Measurements from ENCODE around the gene TNFAIP8L3.
"Not testable (repeated sequence)": the region's sequence is repeated elsewhere in the genome, so short reads cannot be mapped to it uniquely, and the experiment has no call there.

Gene TNFAIP8L3

GRCh38 chr15:51060030-51060673 is 34.6 kb downstream of the TNFAIP8L3 start:
- DNase-seq (ENCODE audit: low spot score) = no peak

- no peak for DNase-seq (ENCODE audit: low spot score)
These were observed 40.2 kb downstream of the TNFAIP8L3 start for GRCh38 chr15:51054535-51054934.

GRCh38 chr15:51053571-51053970 is 41.1 kb downstream of the TNFAIP8L3 start:
- DNase-seq (ENCODE audit: low spot score) = no peak

GRCh38 chr15:51051776-51052175 is 42.9 kb downstream of the TNFAIP8L3 start:
- no peak for DNase-seq (ENCODE audit: low spot score)

- DNase-seq (ENCODE audit: low spot score) = no peak
These were observed 45.6 kb downstream of the TNFAIP8L3 start for GRCh38 chr15:51049081-51049480.

- no peak for DNase-seq (ENCODE audit: low spot score)
These were observed 46.4 kb downstream of the TNFAIP8L3 start for GRCh38 chr15:51048308-51048707.

- no peak for DNase-seq (ENCODE audit: low spot score)
These were observed 47.8 kb downstream of the TNFAIP8L3 start for GRCh38 chr15:51046799-51047449.

- no peak for DNase-seq (ENCODE audit: low spot score)
These were observed 48.7 kb downstream of the TNFAIP8L3 start for GRCh38 chr15:51046016-51046415.

GRCh38 chr15:51044037-51044727 is 50.5 kb downstream of the TNFAIP8L3 start:
- DNase-seq (ENCODE audit: low spot score) = no peak

GRCh38 chr15:51038974-51039319 is 55.8 kb downstream of the TNFAIP8L3 start:
- DNase-seq (ENCODE audit: low spot score) = no peak

- no peak for DNase-seq (ENCODE audit: low spot score)
These were observed 56.3 kb downstream of the TNFAIP8L3 start for GRCh38 chr15:51038162-51038973.

GRCh38 chr15:51037474-51037873 is 57.2 kb downstream of the TNFAIP8L3 start:
- DNase-seq (ENCODE audit: low spot score) = not testable (repeated sequence)

GRCh38 chr15:51030649-51031316 is 63.9 kb downstream of the TNFAIP8L3 start:
- peak; percentile 78 for DNase-seq (ENCODE audit: low spot score)

- no peak for DNase-seq (ENCODE audit: low spot score)
These were observed 69.3 kb downstream of the TNFAIP8L3 start for GRCh38 chr15:51025454-51025846.

GRCh38 chr15:51024735-51025453 is 69.8 kb downstream of the TNFAIP8L3 start:
- no peak for DNase-seq (ENCODE audit: low spot score)

GRCh38 chr15:51023499-51023898 is 71.2 kb downstream of the TNFAIP8L3 start:
- DNase-seq (ENCODE audit: low spot score) = no peak

- DNase-seq (ENCODE audit: low spot score) = no peak
These were observed 72.5 kb downstream of the TNFAIP8L3 start for GRCh38 chr15:51022206-51022605.

GRCh38 chr15:51016615-51017014 is 78.1 kb downstream of the TNFAIP8L3 start:
- DNase-seq (ENCODE audit: low spot score) = no peak

- no peak for DNase-seq (ENCODE audit: low spot score)
These were observed 83.5 kb downstream of the TNFAIP8L3 start for GRCh38 chr15:51011212-51011611.

GRCh38 chr15:51007131-51007666 is 87.5 kb downstream of the TNFAIP8L3 start:
- no peak for DNase-seq (ENCODE audit: low spot score)
